IMR-90 (cell line): Measurements from ENCODE around the gene PTPRG. TPM values are rescaled to one million over a fixed set of nuclear protein-coding genes. Genes with fewer than 3 reads are reported as not detected.

ENCODE experiments used
- ATAC-seq: fragments of 200-7000 bp; cut with Tn5 transposase; 2 replicates; pipeline ENCODE4 v1.9.1; 2020; ENCODE audit warnings: low read depth, mild to moderate bottlenecking, moderate library complexity
- BruUV-seq: library from RNA; stranded (reverse); fragments of 400-500 nt; replicated peaks from 2 replicates; lab custom pipeline; 2021; lab: Mats Ljungman, UMichigan
- CTCF ChIA-PET: fragments of 300-600 bp; formaldehyde crosslinking; extraction: SDS; loops from one replicate; lab custom pipeline; 2021; ENCODE audit warnings: antibody characterized with exemption; lab: Yijun Ruan, JAX
- POLR2A ChIA-PET: fragments of 300-600 bp; sonication (Branson Sonifier 250); formaldehyde crosslinking; loops from one replicate; lab custom pipeline; 2022; ENCODE audit warnings: antibody characterized with exemption; ENCODE audit not compliant: unreplicated experiment; lab: Charles Lee
- DNase-seq: peaks from one replicate; pipeline ENCODE4 v3.0.0; 2013
- H2AFZ ChIP-seq: replicated peaks from 2 replicates; pipeline ENCODE3; 2013; ENCODE audit warnings: low read length, mild to moderate bottlenecking; ENCODE audit not compliant: poor library complexity
- H2AK5ac ChIP-seq: 2 replicates; pipeline ENCODE4 v1.6.1; 2013; ENCODE audit warnings: low read depth, low read length, inconsistent platforms
- H2AK9ac ChIP-seq: replicated peaks from 2 replicates; pipeline ENCODE3; 2013; ENCODE audit warnings: mild to moderate bottlenecking, low read depth, low read length, moderate library complexity; ENCODE audit not compliant: poor library complexity
- H2BK120ac ChIP-seq: 2 replicates; pipeline ENCODE4 v1.6.1; 2013; ENCODE audit warnings: low read depth, low read length, inconsistent platforms
- H2BK15ac ChIP-seq: 3 replicates; pipeline ENCODE4 v1.6.1; 2013; ENCODE audit warnings: low read depth, low read length, inconsistent platforms
- H2BK20ac ChIP-seq: 2 replicates; pipeline ENCODE4 v1.6.1; 2013; ENCODE audit warnings: low read depth, mild to moderate bottlenecking, inconsistent platforms, low read length, moderate library complexity
- H2BK5ac ChIP-seq: 2 replicates; pipeline ENCODE4 v1.6.1; 2013; ENCODE audit warnings: mild to moderate bottlenecking, low read depth, low read length, inconsistent platforms; ENCODE audit not compliant: poor library complexity, severe bottlenecking
- H3K14ac ChIP-seq: replicated peaks from 2 replicates; pipeline ENCODE4 v1.6.1; 2013; ENCODE audit warnings: low read depth, low read length, inconsistent platforms
- H3K18ac ChIP-seq: 2 replicates; pipeline ENCODE4 v1.6.1; 2013; ENCODE audit warnings: low read depth, low read length, control low read depth
- H3K23ac ChIP-seq: 2 replicates; pipeline ENCODE4 v1.6.1; 2013; ENCODE audit warnings: low read depth, low read length, inconsistent platforms
- H3K27ac ChIP-seq: 2 replicates; pipeline ENCODE4 v1.5.1; 2013; ENCODE audit warnings: mild to moderate bottlenecking, control low read depth, low read length; ENCODE audit not compliant: insufficient read depth
- H3K27me3 ChIP-seq: 2 replicates; pipeline ENCODE4 v1.6.1; 2013; ENCODE audit warnings: low read length; ENCODE audit not compliant: control insufficient read depth, insufficient read depth
- H3K36me3 ChIP-seq: 2 replicates; pipeline ENCODE4 v1.6.1; 2013; ENCODE audit warnings: low read length, mixed read lengths; ENCODE audit not compliant: control insufficient read depth, insufficient read depth
- H3K4ac ChIP-seq: 2 replicates; pipeline ENCODE4 v1.6.1; 2013; ENCODE audit warnings: low read depth, low read length, inconsistent platforms
- H3K4me1 ChIP-seq: 2 replicates; pipeline ENCODE4 v1.6.1; 2013; ENCODE audit warnings: low read length, mixed read lengths; ENCODE audit not compliant: control insufficient read depth, insufficient read depth
- H3K4me2 ChIP-seq: 2 replicates; pipeline ENCODE4 v1.6.1; 2013; ENCODE audit warnings: low read depth, mild to moderate bottlenecking, control low read depth, low read length, moderate library complexity
- H3K4me3 ChIP-seq: 2 replicates; pipeline ENCODE4 v1.5.1; 2013; ENCODE audit warnings: low read depth, mild to moderate bottlenecking, control low read depth, low read length, moderate library complexity; ENCODE audit not compliant: insufficient read depth
- H3K56ac ChIP-seq: 2 replicates; pipeline ENCODE4 v1.6.1; 2013; ENCODE audit warnings: low read length, inconsistent platforms; ENCODE audit not compliant: insufficient read depth; ENCODE audit errors: extremely low read depth
- H3K79me1 ChIP-seq, 2 experiments: 2 replicates each; pipeline ENCODE4 v1.6.1; 2013; ENCODE audit warnings: low read length in 2 of 2, inconsistent platforms in 1 of 2, low read depth in 1 of 2
- H3K9ac ChIP-seq: 2 replicates; pipeline ENCODE4 v1.6.1; 2013; ENCODE audit warnings: low read depth, low read length, control low read depth
- H3K9me1 ChIP-seq: 2 replicates; pipeline ENCODE4 v1.6.1; 2013; ENCODE audit warnings: low read length, inconsistent platforms; ENCODE audit not compliant: insufficient read depth
- H3K9me3 ChIP-seq: 2 replicates; pipeline ENCODE4 v1.6.1; 2013; ENCODE audit warnings: low read length; ENCODE audit not compliant: control insufficient read depth, insufficient read depth
- H4K20me1 ChIP-seq: 2 replicates; pipeline ENCODE4 v1.6.1; 2013; ENCODE audit warnings: low read length, inconsistent platforms; ENCODE audit not compliant: insufficient read depth
- H4K5ac ChIP-seq: 2 replicates; pipeline ENCODE4 v1.6.1; 2013; ENCODE audit warnings: mild to moderate bottlenecking, low read depth, low read length, control low read depth
- H4K8ac ChIP-seq, 2 experiments: 2 replicates each; pipeline ENCODE4 v1.6.1; 2013; ENCODE audit warnings: low read depth in 2 of 2, low read length in 2 of 2, control low read depth in 1 of 2, inconsistent platforms in 1 of 2
- H4K91ac ChIP-seq: 2 replicates; pipeline ENCODE4 v1.6.1; 2013; ENCODE audit warnings: low read depth, low read length, inconsistent platforms; ENCODE audit not compliant: insufficient read depth
- BHLHE40 ChIP-seq: fragments of 150-350 bp; IDR thresholded peaks from 2 replicates; pipeline ENCODE4 v1.6.1; 2016; ENCODE audit warnings: mild to moderate bottlenecking, low read depth, low read length
- CEBPB ChIP-seq: IDR thresholded peaks from 2 replicates; pipeline ENCODE4 v1.6.1; 2012; ENCODE audit warnings: low read depth, low read length, improper control_type of control experiment
- CHD1 ChIP-seq: IDR thresholded peaks from 2 replicates; pipeline ENCODE4 v1.6.1; 2012; ENCODE audit warnings: low read depth, low read length, improper control_type of control experiment
- ELK1 ChIP-seq: fragments of 150-350 bp; IDR thresholded peaks from 2 replicates; pipeline ENCODE4 v1.6.1; 2016; ENCODE audit warnings: low read depth, mild to moderate bottlenecking, low read length, moderate library complexity, borderline replicate concordance
- FOS ChIP-seq: fragments of 150-350 bp; IDR thresholded peaks from 2 replicates; pipeline ENCODE4 v1.6.1; 2016; ENCODE audit warnings: low read depth, low read length
- MAFK ChIP-seq: IDR thresholded peaks from 2 replicates; pipeline ENCODE4 v1.6.1; 2012; ENCODE audit warnings: low read depth, low read length, improper control_type of control experiment
- MAZ ChIP-seq: IDR thresholded peaks from 2 replicates; pipeline ENCODE4 v1.6.1; 2012; ENCODE audit warnings: low read depth, mild to moderate bottlenecking, low read length, improper control_type of control experiment, moderate library complexity, borderline replicate concordance
- MXI1 ChIP-seq: IDR thresholded peaks from 2 replicates; pipeline ENCODE4 v1.6.1; 2012; ENCODE audit warnings: low read depth, mild to moderate bottlenecking, low read length, moderate library complexity, borderline replicate concordance
- NFE2L2 ChIP-seq: fragments of 150-350 bp; IDR thresholded peaks from 2 replicates; pipeline ENCODE4 v1.6.1; 2016; ENCODE audit warnings: low read depth, mild to moderate bottlenecking, low read length
- POLR2A ChIP-seq: IDR thresholded peaks from 2 replicates; pipeline ENCODE4 v1.6.1; 2012; ENCODE audit warnings: mild to moderate bottlenecking, low read depth, low read length
- RAD21 ChIP-seq: IDR thresholded peaks from 2 replicates; pipeline ENCODE4 v1.6.1; 2012; ENCODE audit warnings: low read length, improper control_type of control experiment
- RCOR1 ChIP-seq: IDR thresholded peaks from 2 replicates; pipeline ENCODE4 v1.6.1; 2012; ENCODE audit warnings: mild to moderate bottlenecking, low read length, improper control_type of control experiment; ENCODE audit not compliant: insufficient replicate concordance
- RFX5 ChIP-seq: IDR thresholded peaks from 2 replicates; pipeline ENCODE4 v1.8.0; 2012; ENCODE audit warnings: low read depth, mild to moderate bottlenecking, low read length, moderate library complexity
- SMC3 ChIP-seq: fragments of 150-350 bp; IDR thresholded peaks from 2 replicates; pipeline ENCODE4 v1.6.1; 2016; ENCODE audit warnings: low read depth, mild to moderate bottlenecking, antibody characterized with exemption, low read length, moderate library complexity
- WGBS, 2 experiments: methylation state at CpG; one replicate each; pipeline versions ENCODE4 v1.1.5 to v1.1.7; 2013; ENCODE audit warnings: missing lambda C conversion rate in 2 of 2; ENCODE audit not compliant: insufficient read length in 1 of 2; ENCODE audit errors: extremely low coverage in 2 of 2; 5-methylcytosine and 5-hydroxymethylcytosine counted together
- dilution Hi-C: fragments of 300-500 bp; cut with HindIII; formaldehyde crosslinking; loops from one replicate; pipeline ENCODE4 v1.14.3; 2018; ENCODE audit warnings: low sequenced_read_pairs; ENCODE audit not compliant: unreplicated experiment
- in situ Hi-C: fragments of 300-500 bp; cut with MboI; formaldehyde crosslinking; loops from 3 replicates; pipeline ENCODE4 v1.14.3; 2019; ENCODE audit warnings: low sequenced_read_pairs, inconsistent platforms, mixed read lengths
- intact Hi-C: fragments of 100-400 bp; cut with micrococcal nuclease; formaldehyde crosslinking; loops from 2 replicates; pipeline ENCODE4 v1.10.0; 2022
- polyA plus RNA-seq, 3 experiments: library from polyadenylated mRNA; depleted of rRNA; stranded (reverse); fragments of >200 nt; gene quantifications; 2 replicates each; pipeline ENCODE4 v1.2.3, GENCODE V29; 2012; ENCODE audit warnings: low replicate concordance in 1 of 3
- total RNA-seq: library from RNA; depleted of rRNA; stranded (reverse); fragments of >200 nt; gene quantifications from 2 replicates; pipeline ENCODE4 v1.2.3, GENCODE V29; 2012
- TF ChIP-seq, protein P1 (sequence below): conservative IDR thresholded peaks from 2 replicates; pipeline ENCODE4 v1.5.1; 2012; ENCODE audit warnings: mild to moderate bottlenecking, low read depth, low read length, improper control_type of control experiment
- TF ChIP-seq, protein P2 (sequence below): fragments of 150-350 bp; IDR thresholded peaks from 2 replicates; pipeline ENCODE4 v1.6.1; 2017; ENCODE audit warnings: mild to moderate bottlenecking, antibody characterized with exemption, low read length, low read depth

PTPRG gene
- total and polyA plus RNA-seq, 2 of the 4 experiments (the other 2 are of a cell fraction) = 7.7 to 31.0 TPM

DNA sequence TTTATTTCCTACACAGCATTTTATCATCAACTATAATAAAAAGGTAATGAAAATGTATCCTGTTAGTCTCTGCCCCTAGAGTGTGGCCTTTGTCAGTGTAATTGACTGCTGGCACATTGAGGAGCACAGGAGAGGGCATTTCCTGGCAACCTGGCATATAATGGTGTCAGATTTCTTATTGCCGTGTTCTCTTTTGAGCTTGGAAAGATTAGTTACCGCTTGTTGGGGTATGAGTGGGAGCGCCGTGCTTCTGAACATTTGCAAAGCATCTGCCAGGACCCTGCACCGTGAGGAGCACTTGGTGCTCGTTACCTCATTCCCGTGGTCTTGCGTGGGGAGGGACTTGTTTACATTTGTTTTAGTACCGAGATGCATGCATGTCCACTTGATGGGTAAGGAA, 124.4 kb downstream of the PTPRG start:
- H2BK20ac ChIP-seq = no peak overlapping the region
- H3K4me2 ChIP-seq = no peak overlapping the region
- H4K20me1 ChIP-seq = peaks cover 28% of the 10 kb centered on the region; the same call in 1 of the 2 replicates
- H3K23ac ChIP-seq = no peak overlapping the region
- ATAC-seq (no peak), DNase-seq (no peak)
- H3K27me3 ChIP-seq = no peaks in the 10 kb centered on the region
- BruUV-seq = no TSS peak
- in situ Hi-C loops = no loop called here
- H3K56ac ChIP-seq = no peak overlapping the region
- H3K9me1 ChIP-seq = peaks cover 17% of the 10 kb centered on the region
- H3K36me3 ChIP-seq = no peaks in the 10 kb centered on the region; the same call in 1 of the 2 replicates
- H4K91ac ChIP-seq = no peak overlapping the region
- no peak overlapping the region for H2AFZ ChIP-seq
- TF ChIP-seq FOS (no peak), MAFK (no peak), RFX5 (no peak), MAZ (no peak), ELK1 (no peak), SMC3 (no peak), RAD21 (no peak), POLR2A (no peak), NFE2L2 (no peak), RCOR1 (no peak), CHD1 (no peak), MXI1 (no peak), BHLHE40 (no peak), CEBPB (no peak)
- TF ChIP-seq, protein P1, sequence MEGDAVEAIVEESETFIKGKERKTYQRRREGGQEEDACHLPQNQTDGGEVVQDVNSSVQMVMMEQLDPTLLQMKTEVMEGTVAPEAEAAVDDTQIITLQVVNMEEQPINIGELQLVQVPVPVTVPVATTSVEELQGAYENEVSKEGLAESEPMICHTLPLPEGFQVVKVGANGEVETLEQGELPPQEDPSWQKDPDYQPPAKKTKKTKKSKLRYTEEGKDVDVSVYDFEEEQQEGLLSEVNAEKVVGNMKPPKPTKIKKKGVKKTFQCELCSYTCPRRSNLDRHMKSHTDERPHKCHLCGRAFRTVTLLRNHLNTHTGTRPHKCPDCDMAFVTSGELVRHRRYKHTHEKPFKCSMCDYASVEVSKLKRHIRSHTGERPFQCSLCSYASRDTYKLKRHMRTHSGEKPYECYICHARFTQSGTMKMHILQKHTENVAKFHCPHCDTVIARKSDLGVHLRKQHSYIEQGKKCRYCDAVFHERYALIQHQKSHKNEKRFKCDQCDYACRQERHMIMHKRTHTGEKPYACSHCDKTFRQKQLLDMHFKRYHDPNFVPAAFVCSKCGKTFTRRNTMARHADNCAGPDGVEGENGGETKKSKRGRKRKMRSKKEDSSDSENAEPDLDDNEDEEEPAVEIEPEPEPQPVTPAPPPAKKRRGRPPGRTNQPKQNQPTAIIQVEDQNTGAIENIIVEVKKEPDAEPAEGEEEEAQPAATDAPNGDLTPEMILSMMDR = no peak
- TF ChIP-seq, protein P2, sequence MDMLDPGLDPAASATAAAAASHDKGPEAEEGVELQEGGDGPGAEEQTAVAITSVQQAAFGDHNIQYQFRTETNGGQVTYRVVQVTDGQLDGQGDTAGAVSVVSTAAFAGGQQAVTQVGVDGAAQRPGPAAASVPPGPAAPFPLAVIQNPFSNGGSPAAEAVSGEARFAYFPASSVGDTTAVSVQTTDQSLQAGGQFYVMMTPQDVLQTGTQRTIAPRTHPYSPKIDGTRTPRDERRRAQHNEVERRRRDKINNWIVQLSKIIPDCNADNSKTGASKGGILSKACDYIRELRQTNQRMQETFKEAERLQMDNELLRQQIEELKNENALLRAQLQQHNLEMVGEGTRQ = no peak
- H4K5ac ChIP-seq = no peak overlapping the region
- POLR2A ChIA-PET = no interaction called here
- no peak overlapping the region for H3K4me3 ChIP-seq
- H3K14ac ChIP-seq = no peak overlapping the region; the same call in 1 of the 2 replicates
- no peak overlapping the region for H3K9ac ChIP-seq
- H3K18ac ChIP-seq = no peak overlapping the region
- peaks cover 9% of the 10 kb centered on the region for H3K4me1 ChIP-seq
- H3K4ac ChIP-seq = no peak overlapping the region
- no peak overlapping the region for H2AK5ac ChIP-seq
- peak overlapping the region; percentile 20 for H2AK9ac ChIP-seq
- H4K8ac ChIP-seq = no peak overlapping the region
- peaks cover 29 to 69% of the 10 kb centered on the region in 2 experiments for H3K79me1 ChIP-seq
- H2BK120ac ChIP-seq = no peak overlapping the region
- dilution Hi-C loops = no loop called here
- intact Hi-C loops = no loop called here
- H2BK5ac ChIP-seq = no peak overlapping the region
- H3K9me3 ChIP-seq = no peaks in the 10 kb centered on the region
- WGBS, 2 experiments = 81% methylated on average over 3 of the region's 9 CpGs; no CpG with 5 or more reads in 1 of the 2 experiments
- CTCF ChIA-PET = no interaction called here
- no peak overlapping the region for H2BK15ac ChIP-seq
- H3K27ac ChIP-seq = no peak overlapping the region
